Activated CD8-positive, alpha-beta T cell treated with anti-CD3 and anti-CD28 coated beads for 36 hours (primary cell): ENCODE results near the gene SLC39A11. TPM values are rescaled to one million over a fixed set of nuclear protein-coding genes. Genes with fewer than 3 reads are reported as not detected.

ENCODE experiments used
- ATAC-seq: fragments of 200-7000 bp; cut with Tn5 transposase; one replicate; pipeline ENCODE4 v1.10.0; 2021; ENCODE audit warnings: mild to moderate bottlenecking, moderate library complexity
- CTCF ChIA-PET: fragments of 350-600 bp; sonication (Branson Sonifier 250); formaldehyde crosslinking; loops from one replicate; lab custom pipeline; 2021; ENCODE audit warnings: antibody characterized with exemption; lab: Charles Lee
- POLR2A ChIA-PET: fragments of 350-600 bp; sonication (Branson Sonifier 250); formaldehyde crosslinking; loops from one replicate; lab custom pipeline; 2021; ENCODE audit warnings: antibody characterized with exemption; lab: Charles Lee
- DNase-seq: peaks from one replicate; pipeline ENCODE4 v3.0.0-alpha.2; 2020
- H3K27ac Mint-ChIP-seq: one replicate; pipeline ENCODE4 v1.8.0; 2021; ENCODE audit warnings: mild to moderate bottlenecking, mixed read lengths
- H3K27me3 Mint-ChIP-seq: one replicate; pipeline ENCODE4 v1.8.0; 2021; ENCODE audit warnings: mixed read lengths
- H3K36me3 Mint-ChIP-seq: one replicate; pipeline ENCODE4 v1.8.0; 2021; ENCODE audit warnings: low read depth, mixed read lengths
- H3K4me1 Mint-ChIP-seq: one replicate; pipeline ENCODE4 v1.8.0; 2021; ENCODE audit warnings: low read depth, mixed read lengths
- H3K4me3 Mint-ChIP-seq: one replicate; pipeline ENCODE4 v1.8.0; 2021; ENCODE audit warnings: mild to moderate bottlenecking, moderate library complexity, mixed read lengths
- H3K9me3 Mint-ChIP-seq: one replicate; pipeline ENCODE4 v1.8.0; 2021; ENCODE audit warnings: mixed read lengths
- CTCF ChIP-seq: fragments of 200-600 bp; IDR thresholded peaks from one replicate; pipeline ENCODE4 v1.8.0; 2022; ENCODE audit warnings: antibody characterized with exemption, mild to moderate bottlenecking
- intact Hi-C: fragments of 100-400 bp; cut with micrococcal nuclease; formaldehyde crosslinking; loops from one replicate; pipeline ENCODE4 v1.10.0; 2022
- total RNA-seq, 2 experiments: library from RNA; stranded (reverse); gene quantifications; one replicate each; pipeline ENCODE4 v1.2.3, GENCODE V29; 2021

The SLC39A11 gene
- total RNA-seq, 2 experiments from 2014 or later: 14.4 to 14.9 TPM

- ChIA-PET CTCF (no interaction called here), POLR2A (no interaction called here)
- intact Hi-C loops: no loop called here
- Mint-ChIP-seq H3K9me3 (no peaks in the 10 kb centered on the region), H3K27me3 (no peaks in the 10 kb centered on the region), H3K36me3 (peaks cover 34% of the 10 kb centered on the region), H3K27ac (no peak overlapping the region), H3K4me1 (no peaks in the 10 kb centered on the region), H3K4me3 (no peak overlapping the region)
- no peak for TF ChIP-seq CTCF
- DNase-seq: no peak
- no peak for ATAC-seq
Measured at GRCh38 chr17:72846399-72846798, 246.1 kb downstream of the SLC39A11 start.

- TF ChIP-seq CTCF: no peak
- no peak for ATAC-seq
- Mint-ChIP-seq H3K27me3 (no peaks in the 10 kb centered on the region), H3K4me1 (no peaks in the 10 kb centered on the region), H3K4me3 (no peak overlapping the region), H3K36me3 (peaks cover 39% of the 10 kb centered on the region), H3K9me3 (peaks cover 8% of the 10 kb centered on the region), H3K27ac (no peak overlapping the region)
- intact Hi-C loops: no loop called here
- no peak for DNase-seq
- ChIA-PET POLR2A (no interaction called here), CTCF (no interaction called here)
Measured at GRCh38 chr17:72843591-72843990, 248.9 kb downstream of the SLC39A11 start.

GRCh38 chr17:72840019-72840418 lies 252.5 kb downstream of the SLC39A11 start:
- ChIA-PET CTCF (no interaction called here), POLR2A (no interaction called here)
- DNase-seq (no peak), ATAC-seq (no peak)
- no peak overlapping the region for H3K4me3 Mint-ChIP-seq
- H3K27me3 Mint-ChIP-seq: no peaks in the 10 kb centered on the region
- H3K27ac Mint-ChIP-seq: no peak overlapping the region
- H3K9me3 Mint-ChIP-seq: peaks cover 8% of the 10 kb centered on the region
- TF ChIP-seq CTCF: no peak
- H3K36me3 Mint-ChIP-seq: peaks cover 32% of the 10 kb centered on the region
- intact Hi-C loops: no loop called here
- H3K4me1 Mint-ChIP-seq: no peaks in the 10 kb centered on the region

- intact Hi-C loops: no loop called here
- ChIA-PET CTCF (no interaction called here), POLR2A (no interaction called here)
- no peak for DNase-seq
- H3K4me1 Mint-ChIP-seq: no peaks in the 10 kb centered on the region
- no peak for ATAC-seq
- H3K27me3 Mint-ChIP-seq: no peaks in the 10 kb centered on the region
- no peak for TF ChIP-seq CTCF
- peaks cover 31% of the 10 kb centered on the region for H3K36me3 Mint-ChIP-seq
- H3K4me3 Mint-ChIP-seq: no peak overlapping the region
- H3K27ac Mint-ChIP-seq: no peak overlapping the region
- H3K9me3 Mint-ChIP-seq: peaks cover 8% of the 10 kb centered on the region
Measured at GRCh38 chr17:72839131-72839725, 253.3 kb downstream of the SLC39A11 start.

GRCh38 chr17:72838581-72838980 lies 253.9 kb downstream of the SLC39A11 start:
- ATAC-seq (no peak), DNase-seq (no peak)
- ChIA-PET POLR2A (no interaction called here), CTCF (no interaction called here)
- Mint-ChIP-seq H3K4me3 (no peak overlapping the region), H3K9me3 (peaks cover 8% of the 10 kb centered on the region), H3K27me3 (no peaks in the 10 kb centered on the region), H3K36me3 (peaks cover 28% of the 10 kb centered on the region), H3K4me1 (no peaks in the 10 kb centered on the region), H3K27ac (no peak overlapping the region)
- no peak for TF ChIP-seq CTCF
- intact Hi-C loops: no loop called here
